NCI-H2196 (cell line): ENCODE data around the gene ITGA7.

Experiments used
- DNase-seq: peaks from one replicate; lab custom pipeline; 2025; ENCODE audit not compliant: unreplicated experiment; lab: John Stamatoyannopoulos, UW

Gene ITGA7

GRCh38 chr12:55707841-55708694, at the start of gene ITGA7:
Gene ITGA7, minus strand, starts transcription at chr12:55707904. Its CDS starts 222 bp downstream, at chr12:55707682.
- DNase-seq, result peak; percentile 58

GRCh38 chr12:55755246-55755645, 47.5 kb upstream of the ITGA7 start:
- DNase-seq, result no peak

GRCh38 chr12:55748230-55748993, 40.7 kb upstream of the ITGA7 start:
- no peak for DNase-seq

GRCh38 chr12:55746913-55747231, 39.2 kb upstream of the ITGA7 start:
- DNase-seq, result no peak

GRCh38 chr12:55746174-55746912, 38.6 kb upstream of the ITGA7 start:
- DNase-seq, result no peak

GRCh38 chr12:55745361-55746173, 37.9 kb upstream of the ITGA7 start:
- no peak for DNase-seq

- no peak for DNase-seq
Observed at GRCh38 chr12:55744340-55745030, 36.8 kb upstream of the ITGA7 start.

GRCh38 chr12:55743406-55744339, 36.0 kb upstream of the ITGA7 start:
- no peak for DNase-seq

GRCh38 chr12:55742719-55743405, 35.2 kb upstream of the ITGA7 start, which contains the start of gene GDF11:
Gene GDF11, plus strand, starts transcription at chr12:55743122. Its CDS starts 195 bp downstream, at chr12:55743317.
- peak; percentile 85 for DNase-seq

GRCh38 chr12:55741931-55742680, 34.4 kb upstream of the ITGA7 start:
- DNase-seq, result no peak

GRCh38 chr12:55739025-55739378, 31.3 kb upstream of the ITGA7 start:
- DNase-seq, result no peak

GRCh38 chr12:55738123-55739024, 30.7 kb upstream of the ITGA7 start:
- DNase-seq, result peak; percentile 93

- peak; percentile 25 for DNase-seq
Observed at GRCh38 chr12:55737581-55738122, 29.9 kb upstream of the ITGA7 start.

- DNase-seq, result peak; percentile 85
Observed at GRCh38 chr12:55736780-55737580, 29.3 kb upstream of the ITGA7 start.

- DNase-seq, result no peak
Observed at GRCh38 chr12:55736076-55736475, 28.4 kb upstream of the ITGA7 start.

GRCh38 chr12:55734595-55734994, 26.9 kb upstream of the ITGA7 start:
- DNase-seq, result no peak
